H9 (cell line): Measurements from ENCODE around the gene PRELID2. TPM values are rescaled to one million over a fixed set of nuclear protein-coding genes. Genes with fewer than 3 reads are reported as not detected.
"Not testable (repeated sequence)": the region's sequence is repeated elsewhere in the genome, so short reads cannot be mapped to it uniquely, and the experiment has no call there.

Source experiments
- DNase-seq: peaks from one replicate; pipeline ENCODE4 v3.0.0-alpha.2; 2017
- H2AFZ ChIP-seq: one replicate; pipeline ENCODE4 v1.6.1; 2013; ENCODE audit warnings: mild to moderate bottlenecking, low read length, control low read depth, moderate library complexity
- H2AK5ac ChIP-seq: 2 replicates; pipeline ENCODE4 v1.6.1; 2013; ENCODE audit warnings: low read length, control low read depth, mixed read lengths; ENCODE audit not compliant: insufficient read length
- H2BK120ac ChIP-seq: one replicate; pipeline ENCODE4 v1.6.1; 2013; ENCODE audit warnings: low read depth, mild to moderate bottlenecking, low read length, control low read depth, inconsistent platforms; ENCODE audit not compliant: poor library complexity, severe bottlenecking
- H2BK12ac ChIP-seq: 2 replicates; pipeline ENCODE4 v1.6.1; 2013; ENCODE audit warnings: low read length, control low read depth, mixed read lengths, low read depth; ENCODE audit not compliant: insufficient read length
- H2BK15ac ChIP-seq: 2 replicates; pipeline ENCODE4 v1.6.1; 2013; ENCODE audit warnings: low read depth, low read length, control low read depth
- H2BK20ac ChIP-seq: one replicate; pipeline ENCODE4 v1.6.1; 2013; ENCODE audit warnings: low read depth, mild to moderate bottlenecking, low read length, control low read depth, inconsistent platforms; ENCODE audit not compliant: poor library complexity, severe bottlenecking
- H2BK5ac ChIP-seq: 2 replicates; pipeline ENCODE4 v1.6.1; 2013; ENCODE audit warnings: low read length, control low read depth, mixed read lengths; ENCODE audit not compliant: insufficient read length
- H3K14ac ChIP-seq: 2 replicates; pipeline ENCODE4 v1.6.1; 2013; ENCODE audit warnings: low read length, control low read depth; ENCODE audit not compliant: insufficient read depth
- H3K18ac ChIP-seq: 2 replicates; pipeline ENCODE4 v1.6.1; 2013; ENCODE audit warnings: low read depth, mild to moderate bottlenecking, mixed read lengths, low read length, control low read depth; ENCODE audit not compliant: insufficient read length
- H3K23ac ChIP-seq: 2 replicates; pipeline ENCODE4 v1.6.1; 2013; ENCODE audit warnings: low read length, control low read depth, mixed read lengths, low read depth; ENCODE audit not compliant: insufficient read length
- H3K23me2 ChIP-seq: 2 replicates; pipeline ENCODE4 v1.6.1; 2013; ENCODE audit warnings: low read depth, mild to moderate bottlenecking, mixed read lengths, low read length, control low read depth; ENCODE audit not compliant: insufficient read length, poor library complexity, severe bottlenecking
- H3K27ac ChIP-seq: 2 replicates; pipeline ENCODE4 v1.5.1; 2013; ENCODE audit warnings: low read length, control low read depth, mixed read lengths, low read depth; ENCODE audit not compliant: insufficient read length
- H3K27me3 ChIP-seq: 2 replicates; pipeline ENCODE4 v1.6.1; 2013; ENCODE audit warnings: low read length, control low read depth, inconsistent platforms; ENCODE audit not compliant: insufficient read depth
- H3K4ac ChIP-seq: 2 replicates; pipeline ENCODE4 v1.6.1; 2013; ENCODE audit warnings: low read depth, mild to moderate bottlenecking, control low read depth, inconsistent platforms, low read length, moderate library complexity
- H3K4me1 ChIP-seq: 2 replicates; pipeline ENCODE4 v1.6.1; 2013; ENCODE audit warnings: low read length, control low read depth, inconsistent platforms; ENCODE audit not compliant: insufficient read depth
- H3K4me2 ChIP-seq: 2 replicates; pipeline ENCODE4 v1.6.1; 2013; ENCODE audit warnings: low read length, control low read depth, mixed read lengths; ENCODE audit not compliant: insufficient read length, insufficient read depth
- H3K56ac ChIP-seq: 2 replicates; pipeline ENCODE4 v1.6.1; 2013; ENCODE audit warnings: low read depth, mild to moderate bottlenecking, mixed read lengths, low read length, control low read depth; ENCODE audit not compliant: insufficient read length
- H3K79me1 ChIP-seq: 2 replicates; pipeline ENCODE4 v1.6.1; 2013; ENCODE audit warnings: low read depth, mild to moderate bottlenecking, moderate library complexity, low read length, control low read depth, inconsistent platforms; ENCODE audit not compliant: insufficient read depth, poor library complexity, severe bottlenecking
- H3K79me2 ChIP-seq: 2 replicates; pipeline ENCODE4 v1.6.1; 2013; ENCODE audit warnings: low read length, control low read depth, inconsistent platforms; ENCODE audit not compliant: insufficient read depth
- H3K9ac ChIP-seq: 2 replicates; pipeline ENCODE4 v1.6.1; 2013; ENCODE audit warnings: low read length, control low read depth, mixed read lengths; ENCODE audit not compliant: insufficient read length; ENCODE audit errors: extremely low read depth
- H3K9me3 ChIP-seq: one replicate; pipeline ENCODE4 v1.6.1; 2013; ENCODE audit warnings: low read depth, low read length, inconsistent platforms; ENCODE audit not compliant: control insufficient read depth
- H3T11ph ChIP-seq: one replicate; pipeline ENCODE4 v1.6.1; 2013; ENCODE audit warnings: mild to moderate bottlenecking, low read length, control low read depth, inconsistent platforms
- H4K20me1 ChIP-seq: one replicate; pipeline ENCODE4 v1.6.1; 2013; ENCODE audit not compliant: control insufficient read depth, insufficient read length, insufficient read depth
- H4K5ac ChIP-seq: 2 replicates; pipeline ENCODE4 v1.6.1; 2013; ENCODE audit warnings: low read depth, mild to moderate bottlenecking, mixed read lengths, low read length, control low read depth; ENCODE audit not compliant: insufficient read length
- H4K8ac ChIP-seq: replicated peaks from 2 replicates; pipeline ENCODE4 v1.6.1; 2013; ENCODE audit warnings: low read length, control low read depth, mixed read lengths, low read depth; ENCODE audit not compliant: insufficient read length
- H4K91ac ChIP-seq: 2 replicates; pipeline ENCODE4 v1.6.1; 2013; ENCODE audit warnings: low read depth, mild to moderate bottlenecking, moderate library complexity, mixed read lengths, low read length, control low read depth; ENCODE audit not compliant: insufficient read length
- H3K27ac Mint-ChIP-seq, 3 experiments: 2 replicates in 2 of 3; 3 replicates in 1 of 3; pipeline ENCODE4 v1.8.0; 2020 to 2021; ENCODE audit warnings: mixed read lengths in 3 of 3, mild to moderate bottlenecking in 1 of 3, moderate library complexity in 1 of 3
- H3K27me3 Mint-ChIP-seq: 2 replicates; pipeline ENCODE4 v1.8.0; 2021; ENCODE audit warnings: low read depth, mild to moderate bottlenecking, moderate library complexity, mixed read lengths
- H3K36me3 Mint-ChIP-seq, 3 experiments: 2 replicates in 2 of 3; 3 replicates in 1 of 3; pipeline ENCODE4 v1.8.0; 2020 to 2021; ENCODE audit warnings: low read depth in 3 of 3, mixed read lengths in 3 of 3; ENCODE audit not compliant: insufficient read depth in 1 of 3
- H3K4me1 Mint-ChIP-seq, 2 experiments: 2 replicates each; pipeline ENCODE4 v1.8.0; 2020; ENCODE audit warnings: mixed read lengths in 2 of 2
- H3K4me3 Mint-ChIP-seq, 2 experiments: 2 replicates in 1 of 2; 3 replicates in 1 of 2; pipeline ENCODE4 v1.8.0; 2020 to 2021; ENCODE audit warnings: mild to moderate bottlenecking in 2 of 2, mixed read lengths in 2 of 2, moderate library complexity in 1 of 2
- H3K9me3 Mint-ChIP-seq, 2 experiments: 2 replicates in 1 of 2; 3 replicates in 1 of 2; pipeline ENCODE4 v1.8.0; 2020; ENCODE audit warnings: mild to moderate bottlenecking in 2 of 2, mixed read lengths in 2 of 2, moderate library complexity in 1 of 2
- WGBS: extraction: QIAGEN DNeasy Blood & Tissue Kit; methylation state at CpG from one replicate; pipeline ENCODE4 v1.1.7; 2013; ENCODE audit warnings: missing lambda C conversion rate, low lambda C conversion rate, mixed read lengths; ENCODE audit not compliant: insufficient read length; ENCODE audit errors: extremely low coverage; 5-methylcytosine and 5-hydroxymethylcytosine counted together
- total RNA-seq: library from RNA; stranded (reverse); gene quantifications from 2 replicates; pipeline ENCODE4 v1.2.1, GENCODE V29; 2021
- TF ChIP-seq, protein P1 (sequence below): fragments of 200-600 bp; sonication (generic); conservative IDR thresholded peaks from 3 replicates; pipeline ENCODE4 v1.8.0; 2021; ENCODE audit warnings: antibody characterized with exemption, mild to moderate bottlenecking

Gene PRELID2
- total RNA-seq, 1 experiment from 2014 or later, result 13.2 TPM

- Histone ChIP-seq H3K4ac (no peak overlapping the region), H3K9ac (no peak overlapping the region), H3K23me2 (no peaks in the 10 kb centered on the region), H3K9me3 (no peaks in the 10 kb centered on the region), H3K79me2 (no peaks in the 10 kb centered on the region), H3K14ac (no peak overlapping the region), H3K79me1 (no peaks in the 10 kb centered on the region), H2BK15ac (no peak overlapping the region), H4K8ac (no peak overlapping the region), H2BK20ac (no peak overlapping the region), H4K5ac (no peak overlapping the region), H3K27me3 (no peaks in the 10 kb centered on the region), H2AFZ (no peak overlapping the region), H3T11ph (no peak overlapping the region), H3K56ac (no peak overlapping the region), H2BK12ac (no peak overlapping the region), H2AK5ac (no peak overlapping the region), H4K20me1 (no peaks in the 10 kb centered on the region), H4K91ac (no peak overlapping the region), H3K23ac (no peak overlapping the region), H3K27ac (no peak overlapping the region), H3K18ac (no peak overlapping the region), H2BK120ac (no peak overlapping the region), H2BK5ac (no peak overlapping the region), H3K4me2 (no peak overlapping the region), H3K4me1 (no peaks in the 10 kb centered on the region)
- TF ChIP-seq, protein P1, sequence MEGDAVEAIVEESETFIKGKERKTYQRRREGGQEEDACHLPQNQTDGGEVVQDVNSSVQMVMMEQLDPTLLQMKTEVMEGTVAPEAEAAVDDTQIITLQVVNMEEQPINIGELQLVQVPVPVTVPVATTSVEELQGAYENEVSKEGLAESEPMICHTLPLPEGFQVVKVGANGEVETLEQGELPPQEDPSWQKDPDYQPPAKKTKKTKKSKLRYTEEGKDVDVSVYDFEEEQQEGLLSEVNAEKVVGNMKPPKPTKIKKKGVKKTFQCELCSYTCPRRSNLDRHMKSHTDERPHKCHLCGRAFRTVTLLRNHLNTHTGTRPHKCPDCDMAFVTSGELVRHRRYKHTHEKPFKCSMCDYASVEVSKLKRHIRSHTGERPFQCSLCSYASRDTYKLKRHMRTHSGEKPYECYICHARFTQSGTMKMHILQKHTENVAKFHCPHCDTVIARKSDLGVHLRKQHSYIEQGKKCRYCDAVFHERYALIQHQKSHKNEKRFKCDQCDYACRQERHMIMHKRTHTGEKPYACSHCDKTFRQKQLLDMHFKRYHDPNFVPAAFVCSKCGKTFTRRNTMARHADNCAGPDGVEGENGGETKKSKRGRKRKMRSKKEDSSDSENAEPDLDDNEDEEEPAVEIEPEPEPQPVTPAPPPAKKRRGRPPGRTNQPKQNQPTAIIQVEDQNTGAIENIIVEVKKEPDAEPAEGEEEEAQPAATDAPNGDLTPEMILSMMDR, result no peak
- H3K4me1 Mint-ChIP-seq, result no peaks in the 10 kb centered on the region
- no peak overlapping the region for H3K4me3 Mint-ChIP-seq
- no CpG with 5 or more reads among the region's 1 CpG for WGBS
- H3K9me3 Mint-ChIP-seq, result no peaks in the 10 kb centered on the region
- peaks cover 36% of the 10 kb centered on the region for H3K27me3 Mint-ChIP-seq
- DNase-seq, result no peak
- no peaks in the 10 kb centered on the region for H3K36me3 Mint-ChIP-seq
- no peak overlapping the region for H3K27ac Mint-ChIP-seq
Measured at GRCh38 chr5:145867806-145868205, 32.7 kb upstream of the PRELID2 start.

DNA sequence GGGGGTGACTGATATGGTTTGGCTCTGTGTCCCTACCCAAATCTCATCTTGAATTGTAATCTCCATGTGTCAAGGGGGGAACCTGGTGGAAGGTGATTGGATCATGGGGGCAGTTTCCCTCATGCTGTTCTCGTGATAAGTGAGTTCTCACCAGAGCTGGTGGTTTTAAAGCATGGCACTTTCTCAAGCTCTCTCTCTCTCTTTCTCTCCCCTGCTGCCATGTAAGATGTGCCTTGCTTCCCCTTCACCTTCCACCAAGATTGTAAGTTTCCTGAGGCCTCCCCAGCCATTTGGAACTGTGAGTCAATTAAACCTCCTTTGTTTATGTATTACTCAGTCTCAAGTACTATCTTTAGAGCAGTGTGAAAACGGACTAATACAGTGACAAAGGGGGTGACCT is 29.3 kb upstream of the PRELID2 start:
- H3K4me1 ChIP-seq, H2BK120ac ChIP-seq, H3K27ac Mint-ChIP-seq, H3T11ph ChIP-seq, H3K23me2 ChIP-seq, H3K9ac ChIP-seq, H3K4me1 Mint-ChIP-seq, H3K14ac ChIP-seq, H2BK12ac ChIP-seq, H2BK15ac ChIP-seq, H3K9me3 ChIP-seq, H3K36me3 Mint-ChIP-seq, H3K27ac ChIP-seq, H2AK5ac ChIP-seq, H4K8ac ChIP-seq, H2AFZ ChIP-seq, H3K4me3 Mint-ChIP-seq, DNase-seq, H4K5ac ChIP-seq, H3K79me2 ChIP-seq, H3K18ac ChIP-seq, H2BK5ac ChIP-seq, H3K27me3 ChIP-seq, H2BK20ac ChIP-seq, H3K56ac ChIP-seq, H3K79me1 ChIP-seq, H3K4ac ChIP-seq, H4K91ac ChIP-seq, H3K23ac ChIP-seq, H3K9me3 Mint-ChIP-seq, H4K20me1 ChIP-seq, H3K4me2 ChIP-seq: not testable (repeated sequence)
- WGBS, result no CpG with 5 or more reads among the region's 2 CpGs
- H3K27me3 Mint-ChIP-seq, result peaks cover 28% of the 10 kb centered on the region
